Adrenal gland (tissue), 12 donors: Measurements from ENCODE around the gene IL1F10. TPM values are rescaled to one million over a fixed set of nuclear protein-coding genes. Genes with fewer than 3 reads are reported as not detected.

Experiments
- DNase-seq, 7 donors: peaks; one replicate each; pipeline ENCODE4 v3.0.0-alpha.2; 2019 to 2020
- H3K27ac ChIP-seq, 5 donors: fragments of 200-600 bp; sonication (generic) in 4 of 5; 1 replicate in 3 of 5; 2 replicates in 2 of 5; pipeline versions ENCODE4 v1.5.1 to v1.8.0; 2016 to 2020; ENCODE audit warnings: mild to moderate bottlenecking in 1 of 5
- H3K27me3 ChIP-seq: fragments of 200-600 bp; 2 replicates; pipeline ENCODE4 v1.8.0; 2021
- H3K36me3 ChIP-seq, 2 donors: fragments of 200-600 bp; replicated peaks in 1 of 2; 1 replicate in 1 of 2; 2 replicates in 1 of 2; pipeline versions ENCODE4 v1.5.1 to v1.8.0; 2018 to 2022
- H3K4me1 ChIP-seq, 2 donors: fragments of 200-600 bp; replicated peaks in 1 of 2; 1 replicate in 1 of 2; 2 replicates in 1 of 2; pipeline versions ENCODE4 v1.5.1 to v1.8.0; 2018 to 2021
- H3K4me3 ChIP-seq, 4 donors: fragments of 200-600 bp; sonication (generic) in 3 of 4; one replicate each; pipeline ENCODE4 v1.5.1; 2016 to 2018
- H3K9me3 ChIP-seq, 3 donors: fragments of 200-600 bp; sonication (generic) in 1 of 3; replicated peaks in 1 of 3; 1 replicate in 2 of 3; 2 replicates in 1 of 3; pipeline versions ENCODE4 v1.5.1 to v1.8.0; 2016 to 2021
- CTCF ChIP-seq, 6 experiments: fragments of 450-650 bp in 4 of 6; fragments of 200-600 bp in 2 of 6; sonication (generic) in 1 of 6; IDR thresholded peaks; 1 replicate in 5 of 6; 2 replicates in 1 of 6; pipeline versions ENCODE4 v1.5.1 to v1.8.0; 2016 to 2021; ENCODE audit warnings: antibody characterized with exemption in 6 of 6, mild to moderate bottlenecking in 2 of 6, moderate library complexity in 1 of 6
- POLR2A ChIP-seq, 2 donors: fragments of 450-650 bp; IDR thresholded peaks; one replicate each; pipeline ENCODE4 v1.6.1; 2017; ENCODE audit warnings: antibody characterized with exemption in 2 of 2, mild to moderate bottlenecking in 2 of 2, moderate library complexity in 1 of 2
- WGBS, 4 donors: extraction: QIAGEN DNeasy Blood & Tissue Kit in 2 of 4; methylation state at CpG; one replicate each; pipeline versions ENCODE4 v1.1.5 to v1.1.7; 2013 to 2017; 5-methylcytosine and 5-hydroxymethylcytosine counted together
- intact Hi-C, 2 donors: fragments of 100-400 bp; cut with DNase I; formaldehyde crosslinking; loops; one replicate each; pipeline versions ENCODE4 v1.14.1 to v1.15.0; 2022 to 2023
- polyA plus RNA-seq, 3 donors: library from polyadenylated mRNA; stranded (reverse); fragments of 200-250 nt in 2 of 3; fragments of 350-450 nt in 1 of 3; fragmentation: Illumina TruSeq in 1 of 3; extraction: RNeasy Lipid Tissue Mini Kit (QIAGEN cat#74804) in 1 of 3; gene quantifications; one replicate each; pipeline ENCODE4 v1.2.3, GENCODE V29; 2013 to 2014
- total RNA-seq, 9 donors: library from RNA; depleted of rRNA in 4 of 9; stranded (reverse); fragments of >200 nt in 4 of 9; fragments of 120-200 nt in 1 of 9; fragmentation: NEBNext Ultra II Directional in 1 of 9; extraction: Animal tissue kit (Norgen Biotek cat#: 25700) in 1 of 9; gene quantifications; one replicate each; pipeline versions ENCODE4 v1.1.0 to v1.2.4, GENCODE V29; 2013 to 2023
- donor health status: healthy with polysubstance abuse.
- donor health status: Bipolar disorder and iron deficiency.
- donor health status: DM: yes; HTN: yes; CAD: no.
- donor health status: DM: no; HTN: no; CAD: no.
- donor health status: DM: no; HTN: no; CAD: no.
- donor health status: DM: yes; HTN: yes; CAD: no.

The IL1F10 gene
- total and polyA plus RNA-seq, 12 donors: not detected

GRCh38 chr2:113068706-113069485, 1.1 kb downstream of the IL1F10 start:
- Histone ChIP-seq H3K36me3 (no peaks in the 10 kb centered on the region), H3K27me3 (no peaks in the 10 kb centered on the region), H3K27ac (no peak overlapping the region), H3K4me3 (no peak overlapping the region), H3K9me3 (no peaks in the 10 kb centered on the region), H3K4me1 (no peaks in the 10 kb centered on the region)
- no peak for DNase-seq
- intact Hi-C loops: no loop called here
- TF ChIP-seq POLR2A (IDR thresholded peaks at IDR 0.05) (no peak), CTCF (IDR thresholded peaks at IDR 0.05) (no peak)
- 38 to 47% (median 42%) methylated on average over 5 of the region's 5 CpGs for WGBS, 4 donors

- no peak for DNase-seq
- 79 to 88% (median 85%) methylated on average over 4 of the region's 4 CpGs for WGBS, 4 donors
- no peaks in the 10 kb centered on the region for H3K36me3 ChIP-seq
- no peaks in the 10 kb centered on the region for H3K27me3 ChIP-seq
- H3K9me3 ChIP-seq: no peaks in the 10 kb centered on the region
- H3K4me3 ChIP-seq: no peak overlapping the region
- intact Hi-C loops: no loop called here
- H3K4me1 ChIP-seq: no peaks in the 10 kb centered on the region
- no peak overlapping the region for H3K27ac ChIP-seq
- TF ChIP-seq POLR2A (IDR thresholded peaks at IDR 0.05): no peak
- no peak for TF ChIP-seq CTCF (IDR thresholded peaks at IDR 0.05)
Measured at GRCh38 chr2:113069676-113070605, 2.2 kb downstream of the IL1F10 start.

- Histone ChIP-seq H3K27me3 (no peaks in the 10 kb centered on the region), H3K36me3 (no peaks in the 10 kb centered on the region), H3K4me1 (no peaks in the 10 kb centered on the region), H3K4me3 (no peak overlapping the region), H3K27ac (no peak overlapping the region), H3K9me3 (no peaks in the 10 kb centered on the region)
- 83 to 94% (median 84%) methylated on average over 1 of the region's 1 CpG for WGBS, 4 donors
- intact Hi-C loops: no loop called here
- TF ChIP-seq CTCF (IDR thresholded peaks at IDR 0.05): no peak
- TF ChIP-seq POLR2A (IDR thresholded peaks at IDR 0.05): no peak
- DNase-seq: no peak
Measured at GRCh38 chr2:113070606-113070975, 2.8 kb downstream of the IL1F10 start.

GRCh38 chr2:113072584-113072983, 4.8 kb downstream of the IL1F10 start:
- H3K4me3 ChIP-seq: no peak overlapping the region
- no peaks in the 10 kb centered on the region for H3K27me3 ChIP-seq
- intact Hi-C loops: no loop called here
- TF ChIP-seq CTCF (IDR thresholded peaks at IDR 0.05): no peak
- TF ChIP-seq POLR2A (IDR thresholded peaks at IDR 0.05): no peak
- 13 to 58% (median 45%) methylated on average over 2 to 4 of the region's 4 CpGs for WGBS, 4 donors
- no peaks in the 10 kb centered on the region for H3K4me1 ChIP-seq
- DNase-seq: no peak
- H3K9me3 ChIP-seq: no peaks in the 10 kb centered on the region
- H3K36me3 ChIP-seq: no peaks in the 10 kb centered on the region
- H3K27ac ChIP-seq: no peak overlapping the region
